Measurements from ENCODE around the gene NMU. TPM values are rescaled to one million over a fixed set of nuclear protein-coding genes. Genes with fewer than 3 reads are reported as not detected.

The NMU gene
- total and polyA plus RNA-seq, 2 of the 4 experiments (the other 2 are of a cell fraction) = not detected

- Histone ChIP-seq H3K9me1 (ENCODE audit: insufficient read depth, low read length) (no peaks in the 10 kb centered on the region), H3K36me3 (ENCODE audit: control insufficient read depth, insufficient read depth, low read length) (no peaks in the 10 kb centered on the region), H2AFZ (replicated peaks; ENCODE audit: low read length, poor library complexity) (no peak overlapping the region), H2BK120ac (ENCODE audit: low read depth, low read length) (no peak overlapping the region), H3K4me2 (ENCODE audit: low read depth, low read length) (no peak overlapping the region), H2BK5ac (ENCODE audit: low read depth, low read length, poor library complexity, severe bottlenecking) (no peak overlapping the region), H4K8ac (ENCODE audit: low read depth in 2 of 2, low read length in 2 of 2) (no peak overlapping the region), H3K4me1 (ENCODE audit: control insufficient read depth, insufficient read depth, low read length) (no peaks in the 10 kb centered on the region), H2BK15ac (ENCODE audit: low read depth, low read length) (no peak overlapping the region), H3K4me3 (ENCODE audit: insufficient read depth, low read depth, low read length) (no peak overlapping the region), H3K79me1 (ENCODE audit: low read depth in 1 of 2, low read length in 2 of 2) (no peaks in the 10 kb centered on the region), H3K56ac (ENCODE audit: extremely low read depth, insufficient read depth, low read length) (no peak overlapping the region), H3K18ac (ENCODE audit: low read depth, low read length) (no peak overlapping the region), H4K20me1 (ENCODE audit: insufficient read depth, low read length) (no peaks in the 10 kb centered on the region), H2AK9ac (replicated peaks; ENCODE audit: low read depth, low read length, poor library complexity) (no peak overlapping the region), H3K27me3 (ENCODE audit: control insufficient read depth, insufficient read depth, low read length) (peaks cover 1% of the 10 kb centered on the region; the same call in 1 of the 2 replicates), H3K27ac (ENCODE audit: insufficient read depth, low read length) (no peak overlapping the region), H3K23ac (ENCODE audit: low read depth, low read length) (no peak overlapping the region), H2AK5ac (ENCODE audit: low read depth, low read length) (no peak overlapping the region), H3K9ac (ENCODE audit: low read depth, low read length) (no peak overlapping the region), H2BK20ac (ENCODE audit: low read depth, low read length) (no peak overlapping the region), H4K5ac (ENCODE audit: low read depth, low read length) (no peak overlapping the region), H3K4ac (ENCODE audit: low read depth, low read length) (no peak overlapping the region), H3K14ac (replicated peaks; ENCODE audit: low read depth, low read length) (no peak overlapping the region), H3K9me3 (ENCODE audit: control insufficient read depth, insufficient read depth, low read length) (no peaks in the 10 kb centered on the region), H4K91ac (ENCODE audit: insufficient read depth, low read depth, low read length) (no peak overlapping the region)
- intact Hi-C loops (cut with micrococcal nuclease) = no loop called here
- ATAC-seq (ENCODE audit: low read depth) = no peak
- no TSS peak for BruUV-seq (replicated peaks)
- TF ChIP-seq BHLHE40 (IDR thresholded peaks at IDR 0.05; ENCODE audit: low read depth, low read length) (no peak), USF2 (IDR thresholded peaks at IDR 0.05; ENCODE audit: low read depth, low read length) (no peak), RFX5 (IDR thresholded peaks at IDR 0.05; ENCODE audit: low read depth, low read length) (no peak)
- CTCF ChIA-PET = interaction anchor here (1.4 kb wide), 1 partner anchor 17 kb away, joined by 7 read pairs; no protein-coding TSS in a partner anchor
- WGBS, 2 experiments (ENCODE audit: extremely low coverage in 2 of 2, insufficient read length in 1 of 2) = no CpG with 5 or more reads among the region's 2 CpGs
- dilution Hi-C loops (cut with HindIII; ENCODE audit: low sequenced_read_pairs, unreplicated experiment) = no loop called here
- DNase-seq = no peak
- POLR2A ChIA-PET (ENCODE audit: unreplicated experiment) = no interaction called here
- in situ Hi-C loops (cut with MboI; ENCODE audit: low sequenced_read_pairs) = no loop called here
Observed at GRCh38 chr4:55610381-55610780, 25.7 kb downstream of the NMU start.
